Hematopoietic multipotent progenitor cell treated with erythropoietin and hydrocortisone succinate and interleukin-3 and kit ligand, for 15 days (in vitro differentiated cells): ENCODE measurements around the gene TRIM28.

Experiments
- DNase-seq: peaks from one replicate; pipeline ENCODE4 v3.0.0-alpha.2; 2015; ENCODE audit warnings: low spot score

The TRIM28 gene

DNA sequence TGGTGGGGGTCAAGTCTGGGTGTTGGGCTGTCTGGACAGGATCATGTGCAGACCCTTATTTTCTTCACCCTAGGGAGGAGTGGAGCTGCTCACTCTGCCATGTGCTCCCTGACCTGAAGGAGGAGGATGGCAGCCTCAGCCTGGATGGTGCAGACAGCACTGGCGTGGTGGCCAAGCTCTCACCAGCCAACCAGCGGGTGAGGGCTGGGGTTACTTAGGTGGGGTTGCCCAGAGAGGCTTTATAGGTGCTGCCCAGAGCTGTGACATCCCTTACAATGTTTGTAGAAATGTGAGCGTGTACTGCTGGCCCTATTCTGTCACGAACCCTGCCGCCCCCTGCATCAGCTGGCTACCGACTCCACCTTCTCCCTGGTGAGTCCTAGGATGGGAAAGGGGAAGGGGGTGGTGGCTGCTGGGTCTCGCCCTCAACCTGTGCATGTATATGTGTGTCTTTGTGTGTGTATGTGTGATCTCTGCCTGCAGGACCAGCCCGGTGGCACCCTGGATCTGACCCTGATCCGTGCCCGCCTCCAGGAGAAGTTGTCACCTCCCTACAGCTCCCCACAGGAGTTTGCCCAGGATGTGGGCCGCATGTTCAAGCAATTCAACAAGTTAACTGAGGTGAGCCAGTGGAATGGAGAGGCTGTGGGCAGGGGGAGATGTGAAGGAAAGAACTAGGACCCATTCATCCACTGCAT lies 5.9 kb downstream of the TRIM28 start:
- no peak for DNase-seq

- DNase-seq = no peak
Observed at GRCh38 chr19:58550362-58551122, 6.7 kb downstream of the TRIM28 start.

- no peak for DNase-seq
Observed at GRCh38 chr19:58551123-58551497, 7.2 kb downstream of the TRIM28 start.

DNA sequence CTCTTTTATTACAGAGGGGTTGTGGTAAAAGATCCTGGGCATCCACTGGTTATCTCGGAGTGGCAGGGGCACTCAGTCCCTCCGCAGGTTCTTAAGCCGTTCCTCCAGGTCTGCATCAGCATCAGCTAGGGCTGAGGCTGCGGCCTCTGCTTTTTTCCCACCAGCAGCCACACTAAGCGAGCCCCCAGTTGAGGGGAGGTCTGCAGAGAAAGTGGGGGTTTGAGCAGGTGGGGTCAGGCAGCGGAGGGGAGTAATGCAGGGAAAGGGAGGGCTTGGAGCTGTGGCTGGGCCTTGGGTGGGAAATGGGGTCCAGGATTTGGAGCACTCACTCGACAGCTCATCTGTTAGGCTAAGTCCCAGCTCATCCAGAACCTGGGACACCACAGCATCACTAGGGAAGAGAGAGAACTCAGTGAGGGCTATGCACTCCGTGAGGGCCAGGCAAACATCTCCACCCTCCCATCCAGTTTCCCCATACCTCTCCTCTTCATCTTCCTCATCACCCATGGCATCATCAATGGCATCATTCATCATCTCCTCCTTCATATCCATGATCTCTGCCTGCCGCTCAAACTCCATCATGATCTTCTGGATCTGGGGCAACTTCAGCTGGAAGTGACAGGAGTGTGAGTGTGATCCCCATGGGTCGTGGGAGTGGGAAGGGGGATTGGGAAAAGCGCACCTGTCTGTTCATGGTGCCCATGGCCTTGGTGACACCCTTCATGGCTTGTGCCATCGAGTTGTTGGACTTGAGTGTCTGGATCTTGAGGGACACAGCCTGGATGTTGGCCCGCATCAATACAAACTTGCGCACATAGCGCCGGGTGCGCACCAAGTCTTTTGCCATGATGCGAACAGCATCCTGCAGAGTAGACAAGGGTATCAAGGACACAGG lies 8.0 kb downstream of the TRIM28 start:
- no peak for DNase-seq

GRCh38 chr19:58552655-58553054 lies 8.8 kb downstream of the TRIM28 start:
- no peak for DNase-seq

DNA sequence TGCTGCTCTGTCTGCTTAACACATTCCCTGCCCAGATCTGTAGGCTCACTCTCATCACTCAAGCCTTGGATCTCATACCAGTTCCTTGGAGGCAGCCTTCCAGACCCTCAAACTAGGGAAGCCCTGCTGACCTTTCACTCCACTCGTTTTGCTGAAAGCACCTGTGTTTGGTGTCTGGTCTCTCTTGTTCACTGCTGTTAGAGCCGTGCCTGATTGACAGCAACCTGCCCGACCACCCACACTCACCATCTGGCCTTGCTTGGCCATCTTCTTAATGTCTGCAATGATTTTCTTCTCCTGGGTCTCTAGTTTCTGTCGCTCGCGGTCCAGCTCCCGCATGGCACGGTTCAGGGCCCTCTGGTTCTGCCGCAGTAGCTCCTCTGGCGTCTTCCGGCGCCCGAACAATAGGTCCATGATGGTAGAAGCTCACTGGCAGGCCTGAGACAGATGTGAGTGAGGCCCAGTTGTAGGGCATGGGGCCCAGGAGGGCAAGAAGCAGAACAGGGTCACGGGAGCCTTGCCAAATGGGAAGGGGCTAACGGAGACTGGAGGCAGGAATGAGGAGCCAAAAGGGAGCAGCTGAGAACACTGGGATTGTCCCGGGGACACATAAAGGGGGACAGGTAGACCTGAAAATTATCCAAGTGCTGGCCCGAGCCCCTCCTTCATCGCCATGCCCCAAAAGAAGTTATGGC lies 10.1 kb downstream of the TRIM28 start:
- DNase-seq = no peak

DNA sequence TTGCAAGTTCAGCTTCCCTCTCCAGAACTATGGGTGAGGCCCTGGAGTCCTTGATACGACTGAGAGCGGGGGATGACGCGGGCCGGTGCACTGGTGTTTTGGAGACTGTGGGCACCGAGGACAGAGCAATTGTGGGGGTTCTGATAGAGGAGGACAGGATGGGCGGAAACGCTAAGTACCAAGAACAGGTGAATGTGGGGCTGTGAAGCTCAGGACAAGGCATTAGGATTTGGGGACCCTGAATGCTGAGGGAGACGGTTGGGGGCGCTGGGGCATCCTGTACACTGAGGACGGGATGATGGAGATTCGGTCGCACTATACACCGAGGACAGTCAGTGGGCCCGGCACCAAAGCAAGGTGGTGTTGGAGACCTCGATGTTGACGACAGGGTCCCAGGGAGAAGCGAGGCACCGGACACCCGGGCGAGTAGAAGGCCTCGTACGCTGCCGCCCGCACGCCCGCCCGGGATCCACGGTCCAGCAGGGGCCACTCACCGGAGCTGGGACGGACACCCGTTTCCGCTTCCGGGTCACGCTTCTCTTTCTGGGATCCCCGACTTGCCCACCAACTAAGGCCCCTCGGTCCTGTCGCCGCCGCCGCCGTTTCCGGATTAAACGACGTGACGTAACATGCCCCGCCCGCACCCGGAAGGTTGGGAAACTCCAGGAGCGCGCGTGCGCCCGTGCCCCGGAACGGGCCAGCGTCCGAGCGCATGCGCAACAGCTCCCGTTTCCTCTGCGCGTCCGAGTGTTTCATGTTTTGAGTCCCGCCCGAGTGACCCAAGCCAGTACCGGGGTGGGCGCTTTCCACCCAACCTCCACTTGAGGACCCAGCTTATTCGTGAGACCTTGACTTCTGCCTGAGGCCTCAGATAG lies 10.9 kb downstream of the TRIM28 start, which contains the start of gene CHMP2A:
TSS of gene CHMP2A (minus strand) at position 612 of the 875 bp plus-strand sequence. CDS start 893 bp downstream, outside the sequence.
- DNase-seq = peak; percentile 95

GRCh38 chr19:58555369-58555885 lies 11.6 kb downstream of the TRIM28 start:
- DNase-seq = no peak

GRCh38 chr19:58555920-58556621 lies 12.2 kb downstream of the TRIM28 start:
- DNase-seq = no peak

- DNase-seq = no peak
Observed at GRCh38 chr19:58556622-58557220, 12.9 kb downstream of the TRIM28 start.

GRCh38 chr19:58557221-58558065 lies 13.6 kb downstream of the TRIM28 start:
- DNase-seq = no peak

DNA sequence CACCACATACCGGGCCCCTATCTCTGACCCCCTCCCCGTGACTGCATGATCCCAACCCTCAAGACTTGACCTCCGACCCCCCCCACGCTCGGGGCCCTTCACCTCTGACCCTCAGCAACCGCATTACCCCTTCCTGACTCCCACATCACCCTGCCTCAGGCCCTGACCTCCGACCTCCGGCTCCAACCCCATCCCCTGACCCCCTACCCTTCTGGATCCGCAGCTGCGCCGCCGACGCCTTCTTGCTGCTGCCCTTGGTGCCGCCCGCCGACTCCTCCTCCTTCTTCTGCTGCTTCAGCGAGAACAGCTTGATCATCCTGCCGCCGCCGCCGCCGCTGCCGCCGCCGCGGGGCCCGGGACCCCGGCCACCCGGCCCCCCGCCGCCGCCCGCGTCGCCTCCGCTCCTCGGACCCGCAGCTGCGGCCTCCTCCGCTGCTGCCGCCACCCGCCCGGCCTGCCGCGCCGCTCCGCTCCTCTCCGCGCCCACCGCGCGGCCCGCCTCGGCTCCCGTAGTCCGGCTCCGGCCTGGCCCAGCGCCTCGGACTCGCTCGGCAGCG lies 14.3 kb downstream of the TRIM28 start, which contains the start of gene UBE2M:
TSS of gene UBE2M (minus strand) at position 546 of the 557 bp plus-strand sequence. CDS start at position 316, 230 bp downstream.
- peak; percentile 66 for DNase-seq

DNA sequence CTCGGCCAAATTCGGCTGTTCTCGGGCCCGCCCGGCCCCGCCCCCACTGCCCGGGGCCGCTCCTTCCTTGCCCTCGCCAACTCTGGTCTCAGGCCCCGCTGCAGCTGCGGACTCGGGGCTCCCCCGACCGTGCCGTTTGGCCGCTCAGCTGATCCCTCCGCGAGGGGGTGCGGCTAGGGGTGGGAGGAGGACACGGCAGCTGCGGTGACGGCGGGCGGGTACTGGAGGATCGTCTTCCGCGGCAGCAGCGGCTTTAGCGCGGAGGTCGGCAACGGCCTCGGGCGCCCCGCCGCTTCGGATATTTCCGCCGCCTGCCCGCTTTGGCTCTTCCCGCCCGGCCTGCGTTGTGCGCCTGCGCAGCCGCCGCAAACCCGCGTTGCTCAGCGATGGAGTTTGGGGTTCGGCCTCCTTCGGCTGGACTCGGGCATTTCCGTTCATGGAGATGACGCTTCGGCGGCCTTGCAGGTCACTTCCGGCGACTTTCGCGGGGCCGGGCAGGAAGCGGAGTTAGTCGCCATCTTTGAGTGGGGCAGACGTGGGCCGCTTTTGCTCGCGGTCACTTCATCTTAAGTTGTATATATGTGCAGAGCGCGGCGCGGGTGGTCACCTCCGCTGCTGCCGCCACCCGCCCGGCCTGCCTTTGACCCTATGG lies 14.9 kb downstream of the TRIM28 start:
- DNase-seq = peak; percentile 99

GRCh38 chr19:58559275-58560006 lies 15.6 kb downstream of the TRIM28 start:
- peak; percentile 59 for DNase-seq

GRCh38 chr19:58560007-58560887 lies 16.4 kb downstream of the TRIM28 start:
- no peak for DNase-seq

DNA sequence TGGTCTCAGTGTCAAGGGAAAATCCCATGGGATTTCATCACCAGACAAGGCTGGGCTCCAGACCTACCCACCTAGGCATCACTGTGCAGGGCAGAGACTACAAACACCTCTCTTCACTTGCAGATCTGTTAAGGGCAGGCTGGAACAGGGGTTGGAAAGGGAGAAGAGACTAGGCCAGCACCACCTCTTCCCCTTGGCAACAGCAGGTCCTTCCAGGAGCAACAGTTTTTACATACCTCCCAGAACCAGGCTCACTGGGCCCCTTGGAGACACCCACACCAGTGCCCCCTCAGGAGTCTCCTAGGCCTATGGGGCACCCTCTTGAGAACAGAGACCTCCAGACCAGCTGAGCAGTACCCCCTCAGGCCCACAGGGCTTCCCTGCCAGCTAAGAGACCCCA lies 17.1 kb downstream of the TRIM28 start:
- DNase-seq = no peak
